Measurements from ENCODE around the gene GGACT.

Gene GGACT

GRCh38 chr13:100532836-100533435, 55.7 kb downstream of the GGACT start:
- DNase-seq (ENCODE audit: low read depth), result no peak
- no peak overlapping the region for H3K4me3 ChIP-seq (ENCODE audit: low read depth, low read length)
- no peak for TF ChIP-seq CTCF (conservative IDR thresholded peaks at IDR 0.05; ENCODE audit: low read depth, low read length)

DNA sequence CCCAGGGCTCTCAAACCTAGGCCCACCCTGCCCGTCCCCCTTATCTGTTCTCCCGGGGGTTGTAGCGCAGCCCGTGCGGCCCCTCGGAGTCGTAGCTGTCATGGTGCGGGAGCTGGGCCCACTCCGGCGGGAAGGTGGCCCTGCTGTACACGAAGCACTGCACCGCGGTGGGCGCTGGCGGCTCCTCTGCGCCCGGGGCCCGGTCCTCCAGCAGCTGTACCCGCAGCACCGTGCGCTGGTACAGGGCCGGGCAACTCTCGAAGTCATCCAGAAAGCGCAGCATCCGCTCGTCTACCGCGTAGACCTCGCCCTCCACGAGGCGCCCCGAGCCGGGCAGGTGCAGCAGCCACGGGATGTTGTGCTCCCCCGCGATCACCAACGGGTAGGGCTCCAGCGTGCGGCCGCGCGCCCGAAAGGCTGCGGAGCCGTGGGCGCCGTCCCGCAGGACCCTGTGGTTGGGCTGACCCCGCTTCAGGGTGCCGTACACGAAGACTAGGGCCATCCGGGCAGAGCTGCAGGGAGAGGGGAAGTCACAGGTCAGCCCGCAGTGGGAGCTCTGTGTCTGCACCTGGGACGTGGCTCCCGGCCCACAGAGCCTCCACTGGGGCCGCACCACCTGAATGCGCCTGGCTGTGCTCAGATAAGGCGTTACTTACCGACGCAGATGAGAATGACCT, 56.4 kb downstream of the GGACT start:
- H3K4me3 ChIP-seq (ENCODE audit: low read depth, low read length), result no peak overlapping the region
- TF ChIP-seq CTCF (conservative IDR thresholded peaks at IDR 0.05; ENCODE audit: low read depth, low read length), result no peak
- no peak for DNase-seq (ENCODE audit: low read depth)

DNA sequence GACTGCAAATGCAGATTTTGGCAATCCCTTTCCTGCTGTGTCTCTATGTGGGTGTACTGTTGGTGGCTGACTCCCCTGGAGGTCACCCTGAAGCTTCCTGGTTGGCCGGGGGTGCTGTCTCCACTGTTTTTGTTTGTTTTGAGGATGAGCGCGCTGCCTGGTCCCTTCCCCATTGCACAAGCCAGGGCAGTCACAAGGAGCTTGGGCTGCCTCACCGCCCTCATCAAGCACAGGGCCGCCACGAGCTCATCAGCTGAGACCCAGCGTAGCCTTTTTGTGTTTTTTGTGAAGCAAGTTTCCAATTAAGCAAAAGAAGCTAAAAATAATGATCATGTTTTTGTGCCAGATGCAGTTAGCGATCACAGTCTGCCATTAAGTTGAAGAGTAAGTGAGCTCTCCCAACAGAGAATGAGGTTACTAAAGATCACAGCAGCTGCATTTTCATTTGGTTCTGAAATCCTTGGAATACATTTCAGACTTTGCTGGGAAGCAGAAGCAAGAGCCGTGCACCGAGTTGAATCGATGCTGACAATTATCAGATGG, 57.8 kb downstream of the GGACT start:
- TF ChIP-seq CTCF (conservative IDR thresholded peaks at IDR 0.05; ENCODE audit: low read depth, low read length), result no peak
- H3K4me3 ChIP-seq (ENCODE audit: low read depth, low read length), result no peak overlapping the region
- peak; percentile 69 for DNase-seq (ENCODE audit: low read depth)

GRCh38 chr13:100529666-100530377, 58.8 kb downstream of the GGACT start:
- TF ChIP-seq CTCF (conservative IDR thresholded peaks at IDR 0.05; ENCODE audit: low read depth, low read length), result no peak
- no peak overlapping the region for H3K4me3 ChIP-seq (ENCODE audit: low read depth, low read length)
- no peak for DNase-seq (ENCODE audit: low read depth)

- DNase-seq (ENCODE audit: low read depth), result no peak
- no peak for TF ChIP-seq CTCF (conservative IDR thresholded peaks at IDR 0.05; ENCODE audit: low read depth, low read length)
- H3K4me3 ChIP-seq (ENCODE audit: low read depth, low read length), result no peak overlapping the region
Measured at GRCh38 chr13:100528820-100529219, 59.8 kb downstream of the GGACT start.

DNA sequence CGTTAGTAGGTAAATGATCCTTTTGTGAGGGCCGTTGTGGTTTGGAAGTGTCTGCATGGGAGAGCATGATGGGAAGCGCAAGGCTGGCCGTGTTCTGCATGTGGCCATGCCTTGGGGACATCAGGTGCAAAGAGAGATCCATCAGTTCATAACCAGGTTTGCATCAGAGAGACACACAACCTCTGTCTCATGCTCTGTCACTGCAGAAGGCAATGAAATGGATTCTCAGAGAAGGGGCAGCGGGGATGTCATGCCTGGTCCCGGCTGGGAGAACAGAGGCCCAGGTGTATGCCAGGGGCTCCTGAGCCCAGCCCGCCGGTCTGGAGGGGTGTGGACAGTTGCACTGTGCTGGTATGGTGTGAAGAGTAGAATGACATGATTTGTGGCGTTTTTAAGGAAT, 60.2 kb downstream of the GGACT start:
- no peak for TF ChIP-seq CTCF (conservative IDR thresholded peaks at IDR 0.05; ENCODE audit: low read depth, low read length)
- DNase-seq (ENCODE audit: low read depth), result no peak
- H3K4me3 ChIP-seq (ENCODE audit: low read depth, low read length), result no peak overlapping the region
